ENCODE measurements around the gene COL6A3. TPM values are rescaled to one million over a fixed set of nuclear protein-coding genes. Genes with fewer than 3 reads are reported as not detected.

The COL6A3 gene
- total and polyA plus RNA-seq, 2 experiments from 2014 or later = 1.3 to 4.1 TPM

DNA sequence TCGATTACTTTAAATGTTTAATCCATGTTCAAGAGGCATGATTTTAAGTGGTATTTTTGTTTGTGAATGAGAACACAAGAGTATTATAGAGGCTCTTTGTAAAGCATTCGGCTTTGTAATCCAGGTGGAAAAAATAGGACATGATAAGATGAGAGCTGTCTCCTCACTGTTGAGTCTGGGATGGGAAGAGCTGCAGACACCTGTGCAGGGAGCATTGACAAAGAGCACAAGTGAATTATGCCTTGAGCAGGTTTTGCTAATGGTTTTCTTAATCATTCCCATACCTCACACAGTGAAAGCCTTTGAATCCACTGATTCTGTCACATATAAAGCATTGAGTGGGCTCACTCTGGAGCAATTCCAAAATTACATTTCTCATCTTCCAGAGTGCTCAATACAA, 9.6 kb downstream of the COL6A3 start:
- TF ChIP-seq CTCF (IDR thresholded peaks at IDR 0.05; ENCODE audit: low read depth, low read length) = no peak
- Histone ChIP-seq H3K27me3 (no peaks in the 10 kb centered on the region), H3K9me3 (ENCODE audit: low read depth) (no peaks in the 10 kb centered on the region), H3K4me1 (ENCODE audit: low read depth) (no peaks in the 10 kb centered on the region), H3K4me3 (no peak overlapping the region), H3K27ac (no peak overlapping the region), H3K36me3 (no peaks in the 10 kb centered on the region)
- DNase-seq (ENCODE audit: low read depth in 1 of 2, low spot score in 1 of 2) = no peak

- peak in 1 of 2 donors; percentile 61 for DNase-seq (ENCODE audit: low read depth in 1 of 2, low spot score in 1 of 2)
- Histone ChIP-seq H3K4me3 (no peak overlapping the region), H3K27ac (no peak overlapping the region), H3K9me3 (ENCODE audit: low read depth) (no peaks in the 10 kb centered on the region), H3K4me1 (ENCODE audit: low read depth) (no peaks in the 10 kb centered on the region), H3K36me3 (no peaks in the 10 kb centered on the region), H3K27me3 (no peaks in the 10 kb centered on the region)
- no peak for TF ChIP-seq CTCF (IDR thresholded peaks at IDR 0.05; ENCODE audit: low read depth, low read length)
Observed at GRCh38 chr2:237403024-237403882, 10.7 kb downstream of the COL6A3 start.

DNA sequence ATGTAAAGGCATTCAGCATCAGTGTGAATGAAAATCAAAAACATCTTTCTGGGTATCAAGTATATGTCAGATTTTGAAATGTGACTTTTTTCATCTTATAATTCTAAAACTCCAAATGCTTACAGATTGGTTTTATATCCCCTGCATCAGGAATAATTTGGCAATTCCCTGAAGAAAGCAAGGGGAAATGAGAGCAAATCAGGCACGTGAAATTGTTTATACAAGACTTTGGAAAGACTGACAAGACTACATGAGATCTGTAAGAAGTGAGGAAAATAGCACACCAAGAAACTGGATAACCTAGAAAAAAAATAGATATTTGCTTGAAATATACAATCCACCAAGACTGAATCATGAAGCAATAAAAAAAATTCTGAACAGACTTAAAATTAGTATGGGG, 13.8 kb downstream of the COL6A3 start:
- no peak for DNase-seq (ENCODE audit: low read depth in 1 of 2, low spot score in 1 of 2)
- H3K27ac ChIP-seq = no peak overlapping the region
- no peaks in the 10 kb centered on the region for H3K9me3 ChIP-seq (ENCODE audit: low read depth)
- no peaks in the 10 kb centered on the region for H3K36me3 ChIP-seq
- H3K4me1 ChIP-seq (ENCODE audit: low read depth) = no peaks in the 10 kb centered on the region
- H3K4me3 ChIP-seq = no peak overlapping the region
- H3K27me3 ChIP-seq = peaks cover 19% of the 10 kb centered on the region
- TF ChIP-seq CTCF (IDR thresholded peaks at IDR 0.05; ENCODE audit: low read depth, low read length) = no peak

DNA sequence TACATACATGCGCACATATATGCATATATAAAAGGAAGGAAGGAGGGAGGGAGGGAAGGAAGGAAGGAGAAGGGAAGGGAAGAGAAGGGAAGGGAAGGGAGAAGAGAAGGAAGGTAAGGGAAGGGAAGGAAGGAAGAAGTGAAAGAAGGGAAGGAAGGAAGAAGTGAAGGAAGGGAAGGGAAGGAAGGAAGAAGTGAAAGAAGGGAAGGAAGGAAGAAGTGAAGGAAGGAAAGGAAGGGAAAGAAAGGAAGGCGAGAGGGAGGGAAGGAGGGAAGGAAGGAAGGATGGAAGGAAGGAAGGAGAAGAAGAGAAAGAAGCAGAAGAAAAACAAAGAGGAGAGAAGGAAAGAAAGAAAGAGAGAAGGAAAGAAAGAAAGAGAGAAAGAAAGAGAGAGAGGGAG, 16.9 kb downstream of the COL6A3 start:
- Histone ChIP-seq H3K27ac (no peak overlapping the region), H3K4me1 (ENCODE audit: low read depth) (no peaks in the 10 kb centered on the region), H3K27me3 (peaks cover 19% of the 10 kb centered on the region), H3K9me3 (ENCODE audit: low read depth) (no peaks in the 10 kb centered on the region), H3K4me3 (no peak overlapping the region), H3K36me3 (no peaks in the 10 kb centered on the region)
- TF ChIP-seq CTCF (IDR thresholded peaks at IDR 0.05; ENCODE audit: low read depth, low read length) = no peak
- DNase-seq (ENCODE audit: low read depth in 1 of 2, low spot score in 1 of 2) = no peak

DNA sequence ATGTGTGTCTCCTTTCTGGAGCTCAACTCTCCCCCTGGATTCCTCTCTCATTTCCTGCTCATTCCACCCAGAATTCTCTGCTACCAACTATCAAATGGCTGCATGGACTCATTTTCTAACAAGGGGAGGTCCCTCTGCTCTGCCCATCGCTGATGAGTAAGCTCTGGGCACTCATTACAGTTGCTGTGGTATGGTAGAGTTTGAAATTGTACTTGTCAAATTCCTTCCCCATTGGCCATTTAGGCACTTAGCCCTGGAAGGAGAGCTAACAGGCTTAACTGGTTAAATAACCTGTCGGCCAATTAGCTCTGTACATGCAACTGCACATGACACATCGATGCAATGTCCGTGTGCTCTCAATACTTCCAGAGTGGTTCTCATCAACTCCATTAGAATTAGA, 20.4 kb downstream of the COL6A3 start:
- Histone ChIP-seq H3K4me1 (ENCODE audit: low read depth) (no peaks in the 10 kb centered on the region), H3K9me3 (ENCODE audit: low read depth) (no peaks in the 10 kb centered on the region), H3K36me3 (no peaks in the 10 kb centered on the region), H3K27ac (no peak overlapping the region), H3K27me3 (peaks cover 19% of the 10 kb centered on the region), H3K4me3 (no peak overlapping the region)
- DNase-seq (ENCODE audit: low read depth in 1 of 2, low spot score in 1 of 2) = no peak
- no peak for TF ChIP-seq CTCF (IDR thresholded peaks at IDR 0.05; ENCODE audit: low read depth, low read length)
